HepG2 (cell line): ENCODE results near the gene PSMG4. TPM values are rescaled to one million over a fixed set of nuclear protein-coding genes. Genes with fewer than 3 reads are reported as not detected.
A peak's percentile ranks its signal among the peaks of the same experiment; 100 is the strongest.

Source experiments
- BRCA1 ChIP-seq: sonication (generic); formaldehyde crosslinking; IDR thresholded peaks from 2 replicates; pipeline ENCODE4 v1.4.0; 2020; ENCODE audit warnings: missing genetic modification reagents
- HMGA1 ChIP-seq: sonication (generic); formaldehyde crosslinking; conservative IDR thresholded peaks from 2 replicates; pipeline ENCODE4 v1.4.0; 2020; ENCODE audit warnings: missing genetic modification reagents
- KAT2B ChIP-seq: fragments of 150-350 bp; IDR thresholded peaks from 2 replicates; pipeline ENCODE4 v1.6.1; 2014; ENCODE audit warnings: low read depth, low read length, borderline replicate concordance
- KDM3A ChIP-seq: IDR thresholded peaks from 2 replicates; pipeline ENCODE4 v1.6.1; 2018; ENCODE audit warnings: low read depth, missing compliant biosample characterization
- KDM4B ChIP-seq: sonication (generic); formaldehyde crosslinking; IDR thresholded peaks from 2 replicates; pipeline ENCODE4 v1.4.0; 2020; ENCODE audit warnings: missing genetic modification reagents
- MAF1 ChIP-seq: sonication (generic); formaldehyde crosslinking; IDR thresholded peaks from 2 replicates; pipeline ENCODE4 v1.5.0; 2020; ENCODE audit warnings: missing genetic modification reagents, borderline replicate concordance
- MTF1 ChIP-seq: sonication (generic); formaldehyde crosslinking; IDR thresholded peaks from 2 replicates; pipeline ENCODE4 v1.5.0; 2020; ENCODE audit warnings: missing genetic modification reagents
- NCOA2 ChIP-seq: sonication (generic); formaldehyde crosslinking; IDR thresholded peaks from 2 replicates; pipeline ENCODE4 v1.8.0; 2022; ENCODE audit warnings: inconsistent platforms
- NR2F6 ChIP-seq, 2 experiments: IDR thresholded peaks; 2 replicates each; pipeline ENCODE4 v1.6.1; 2016; ENCODE audit warnings: antibody characterized with exemption in 1 of 2, mild to moderate bottlenecking in 1 of 2
- PITX1 ChIP-seq: sonication (generic); formaldehyde crosslinking; IDR thresholded peaks from 2 replicates; pipeline ENCODE4 v1.5.1; 2020; ENCODE audit warnings: mild to moderate bottlenecking, missing genetic modification reagents
- SALL1 ChIP-seq: sonication (generic); formaldehyde crosslinking; IDR thresholded peaks from 2 replicates; pipeline ENCODE4 v1.8.0; 2022; ENCODE audit warnings: mild to moderate bottlenecking, missing genetic modification reagents
- SCMH1 ChIP-seq: sonication (generic); formaldehyde crosslinking; IDR thresholded peaks from 2 replicates; pipeline ENCODE4 v1.9.0; 2021; ENCODE audit warnings: missing genetic modification reagents, mild to moderate bottlenecking, borderline replicate concordance
- SOX5 ChIP-seq: IDR thresholded peaks from 2 replicates; pipeline ENCODE4 v1.6.1; 2016; ENCODE audit warnings: borderline replicate concordance
- SP4 ChIP-seq: sonication (generic); formaldehyde crosslinking; IDR thresholded peaks from 2 replicates; pipeline ENCODE4 v1.8.1; 2023; ENCODE audit warnings: mild to moderate bottlenecking, missing genetic modification reagents
- YEATS2 ChIP-seq: sonication (generic); formaldehyde crosslinking; IDR thresholded peaks from 2 replicates; pipeline ENCODE4 v1.4.0; 2020; ENCODE audit warnings: missing genetic modification reagents, borderline replicate concordance
- YY1 ChIP-seq: IDR thresholded peaks from 2 replicates; pipeline ENCODE4 v1.6.1; 2011; ENCODE audit warnings: low read length, low read depth, moderate library complexity, mild to moderate bottlenecking; ENCODE audit not compliant: insufficient read depth, insufficient replicate concordance
- ZKSCAN5 ChIP-seq: sonication (generic); formaldehyde crosslinking; IDR thresholded peaks from 2 replicates; pipeline ENCODE4 v1.5.1; 2020; ENCODE audit warnings: mild to moderate bottlenecking, missing genetic modification reagents
- ZNF556 ChIP-seq: sonication (generic); formaldehyde crosslinking; IDR thresholded peaks from 2 replicates; pipeline ENCODE4 v1.4.0; 2020; ENCODE audit warnings: mild to moderate bottlenecking, missing genetic modification reagents, borderline replicate concordance
- polyA plus RNA-seq, 8 experiments: library from polyadenylated mRNA; depleted of rRNA in 3 of 8; stranded (reverse) in 7 of 8; unstranded in 1 of 8; fragments of >200 nt; fragmentation: Illumina TruSeq in 4 of 8; extraction: Trizol in 4 of 8; gene quantifications; 2 replicates each; pipeline versions ENCODE4 v1.2.1 to v1.2.3, GENCODE V29; 2011 to 2016; ENCODE audit warnings: low read depth in 4 of 8, missing spikeins in 1 of 8, mixed read lengths in 1 of 8; ENCODE audit not compliant: insufficient read depth in 1 of 8
- total RNA-seq, 5 experiments: library from RNA; depleted of rRNA; stranded (reverse); fragments of >200 nt; fragmentation: Illumina TruSeq; extraction: Trizol; gene quantifications; 2 replicates each; pipeline ENCODE4 v1.2.3, GENCODE V29; 2016; ENCODE audit warnings: low read depth in 1 of 5
- TF ChIP-seq, protein P1 (sequence below): sonication (generic); formaldehyde crosslinking; IDR thresholded peaks from 2 replicates; pipeline ENCODE4 v1.4.0; 2020; ENCODE audit warnings: missing genetic modification reagents
- TF ChIP-seq, protein P2 (sequence below): IDR thresholded peaks from 2 replicates; pipeline ENCODE4 v1.6.1; 2016
- TF ChIP-seq, protein P3 (sequence below): IDR thresholded peaks from 2 replicates; pipeline ENCODE4 v1.6.1; 2016; ENCODE audit warnings: mild to moderate bottlenecking
- TF ChIP-seq, protein P4 (sequence below): sonication (generic); formaldehyde crosslinking; IDR thresholded peaks from 2 replicates; pipeline ENCODE4 v1.9.0; 2021; ENCODE audit warnings: missing genetic modification reagents, borderline replicate concordance

PSMG4 gene
- total and polyA plus RNA-seq, 2 of the 13 experiments (the other 11 are each of a cell fraction or from before 2014, with no cell fraction given): 28.5 to 32.8 TPM

- TF ChIP-seq, protein P1, sequence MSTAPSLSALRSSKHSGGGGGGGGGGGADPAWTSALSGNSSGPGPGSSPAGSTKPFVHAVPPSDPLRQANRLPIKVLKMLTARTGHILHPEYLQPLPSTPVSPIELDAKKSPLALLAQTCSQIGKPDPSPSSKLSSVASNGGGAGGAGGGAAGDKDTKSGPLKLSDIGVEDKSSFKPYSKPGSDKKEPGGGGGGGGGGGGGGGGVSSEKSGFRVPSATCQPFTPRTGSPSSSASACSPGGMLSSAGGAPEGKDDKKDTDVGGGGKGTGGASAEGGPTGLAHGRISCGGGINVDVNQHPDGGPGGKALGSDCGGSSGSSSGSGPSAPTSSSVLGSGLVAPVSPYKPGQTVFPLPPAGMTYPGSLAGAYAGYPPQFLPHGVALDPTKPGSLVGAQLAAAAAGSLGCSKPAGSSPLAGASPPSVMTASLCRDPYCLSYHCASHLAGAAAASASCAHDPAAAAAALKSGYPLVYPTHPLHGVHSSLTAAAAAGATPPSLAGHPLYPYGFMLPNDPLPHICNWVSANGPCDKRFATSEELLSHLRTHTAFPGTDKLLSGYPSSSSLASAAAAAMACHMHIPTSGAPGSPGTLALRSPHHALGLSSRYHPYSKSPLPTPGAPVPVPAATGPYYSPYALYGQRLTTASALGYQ: peak; percentile 78; the same call in 1 of the 2 replicates
- TF ChIP-seq ZKSCAN5 (CRISPR knock-in tag) (0 out of 2 replicates have a peak, but pooled peaks have one; percentile 45), NR2F6 (IDR thresholded peaks at IDR 0.05) (no peak), NR2F6 (CRISPR knock-in tag; IDR thresholded peaks at IDR 0.05) (peak; percentile 8; the same call in 1 of the 2 replicates), SALL1 (CRISPR knock-in tag) (peak; percentile 18; the same call in 1 of the 2 replicates), KAT2B (no peak), PITX1 (CRISPR knock-in tag) (0 out of 2 replicates have a peak, but pooled peaks have one; percentile 30), SCMH1 (CRISPR knock-in tag) (no peak), HMGA1 (CRISPR knock-in tag) (no peak), MTF1 (CRISPR knock-in tag) (no peak), ZNF556 (CRISPR knock-in tag) (no peak), KDM3A (0 out of 2 replicates have a peak, but pooled peaks have one; percentile 35), BRCA1 (0 out of 2 replicates have a peak, but pooled peaks have one; percentile 31), SP4 (peak; percentile 72), SOX5 (CRISPR knock-in tag) (peak; percentile 19; the same call in 1 of the 2 replicates), YY1 (peak; percentile 39), KDM4B (CRISPR knock-in tag) (peak; percentile 11; the same call in 1 of the 2 replicates), MAF1 (CRISPR knock-in tag) (peak; percentile 85; the same call in 1 of the 2 replicates), NCOA2 (CRISPR knock-in tag) (peak; percentile 26), YEATS2 (CRISPR knock-in tag) (peak; percentile 54; the same call in 1 of the 2 replicates)
- TF ChIP-seq, protein P2, sequence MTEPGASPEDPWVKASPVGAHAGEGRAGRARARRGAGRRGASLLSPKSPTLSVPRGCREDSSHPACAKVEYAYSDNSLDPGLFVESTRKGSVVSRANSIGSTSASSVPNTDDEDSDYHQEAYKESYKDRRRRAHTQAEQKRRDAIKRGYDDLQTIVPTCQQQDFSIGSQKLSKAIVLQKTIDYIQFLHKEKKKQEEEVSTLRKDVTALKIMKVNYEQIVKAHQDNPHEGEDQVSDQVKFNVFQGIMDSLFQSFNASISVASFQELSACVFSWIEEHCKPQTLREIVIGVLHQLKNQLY (CRISPR knock-in tag): peak; percentile 43; the same call in 1 of the 2 replicates
- TF ChIP-seq, protein P3, sequence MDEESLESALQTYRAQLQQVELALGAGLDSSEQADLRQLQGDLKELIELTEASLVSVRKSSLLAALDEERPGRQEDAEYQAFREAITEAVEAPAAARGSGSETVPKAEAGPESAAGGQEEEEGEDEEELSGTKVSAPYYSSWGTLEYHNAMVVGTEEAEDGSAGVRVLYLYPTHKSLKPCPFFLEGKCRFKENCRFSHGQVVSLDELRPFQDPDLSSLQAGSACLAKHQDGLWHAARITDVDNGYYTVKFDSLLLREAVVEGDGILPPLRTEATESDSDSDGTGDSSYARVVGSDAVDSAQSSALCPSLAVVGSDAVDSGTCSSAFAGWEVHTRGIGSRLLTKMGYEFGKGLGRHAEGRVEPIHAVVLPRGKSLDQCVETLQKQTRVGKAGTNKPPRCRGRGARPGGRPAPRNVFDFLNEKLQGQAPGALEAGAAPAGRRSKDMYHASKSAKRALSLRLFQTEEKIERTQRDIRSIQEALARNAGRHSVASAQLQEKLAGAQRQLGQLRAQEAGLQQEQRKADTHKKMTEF: 0 out of 2 replicates have a peak, but pooled peaks have one; percentile 23
- TF ChIP-seq, protein P4, sequence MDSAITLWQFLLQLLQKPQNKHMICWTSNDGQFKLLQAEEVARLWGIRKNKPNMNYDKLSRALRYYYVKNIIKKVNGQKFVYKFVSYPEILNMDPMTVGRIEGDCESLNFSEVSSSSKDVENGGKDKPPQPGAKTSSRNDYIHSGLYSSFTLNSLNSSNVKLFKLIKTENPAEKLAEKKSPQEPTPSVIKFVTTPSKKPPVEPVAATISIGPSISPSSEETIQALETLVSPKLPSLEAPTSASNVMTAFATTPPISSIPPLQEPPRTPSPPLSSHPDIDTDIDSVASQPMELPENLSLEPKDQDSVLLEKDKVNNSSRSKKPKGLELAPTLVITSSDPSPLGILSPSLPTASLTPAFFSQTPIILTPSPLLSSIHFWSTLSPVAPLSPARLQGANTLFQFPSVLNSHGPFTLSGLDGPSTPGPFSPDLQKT (CRISPR knock-in tag): no peak
Observed at GRCh38 chr6:3247255-3248146, 11.2 kb upstream of the PSMG4 start (continued).
